ENCODE results near the gene HLCS. TPM values are rescaled to one million over a fixed set of nuclear protein-coding genes. Genes with fewer than 3 reads are reported as not detected.

Gene HLCS
- total and polyA plus RNA-seq, 2 of the 8 experiments (the other 6 are each of a cell fraction or from before 2014, with no cell fraction given): 4.7 to 12.2 TPM

DNA sequence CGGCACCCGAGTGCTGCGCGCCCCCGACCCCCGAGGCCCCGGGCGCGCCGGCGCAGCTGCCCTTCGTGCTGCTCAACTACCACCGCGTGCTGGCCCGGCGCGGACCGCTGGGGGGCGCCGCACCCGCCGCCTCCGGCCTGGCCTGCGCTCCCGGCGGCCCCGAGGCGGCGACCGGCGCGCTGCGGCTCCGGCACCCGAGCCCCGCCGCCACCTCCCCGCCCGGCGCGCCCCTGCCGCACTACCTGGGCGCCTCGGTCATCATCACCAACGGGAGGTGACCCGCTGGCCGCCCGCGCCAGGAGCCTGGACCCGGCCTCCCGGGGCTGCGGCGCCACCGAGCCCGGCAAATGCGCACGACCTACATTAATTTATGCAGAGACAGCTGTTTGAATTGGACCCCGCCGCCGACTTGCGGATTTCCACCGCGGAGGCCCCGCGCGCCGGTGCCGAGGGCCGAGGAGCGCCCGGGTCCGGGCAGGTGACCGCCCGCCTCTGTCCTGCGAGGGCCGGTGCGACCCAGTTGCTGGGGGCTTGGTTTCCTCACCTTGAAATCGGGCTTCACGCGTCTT is 218.6 kb downstream of the HLCS start (continued):
- TF ChIP-seq NANOG (IDR thresholded peaks at IDR 0.05; ENCODE audit: insufficient read depth, low read depth, low read length, poor library complexity, severe bottlenecking) (no peak), SIN3A (conservative IDR thresholded peaks at IDR 0.05 in 1 of 2, IDR thresholded peaks at IDR 0.05 in 1 of 2; ENCODE audit: low read depth in 1 of 2, low read length in 2 of 2) (no peak), KDM1A (IDR thresholded peaks at IDR 0.05; ENCODE audit: borderline replicate concordance, low read length) (no peak), CTBP2 (IDR thresholded peaks at IDR 0.05; ENCODE audit: borderline replicate concordance, insufficient read depth, insufficient read length, low read length) (no peak), CEBPB (IDR thresholded peaks at IDR 0.05; ENCODE audit: low read depth, low read length) (no peak), SP2 (IDR thresholded peaks at IDR 0.05; ENCODE audit: low read length) (no peak), JUND (IDR thresholded peaks at IDR 0.05; ENCODE audit: low read length) (no peak), RXRA (IDR thresholded peaks at IDR 0.05; ENCODE audit: insufficient read depth, low read depth, low read length) (no peak), RNF2 (IDR thresholded peaks at IDR 0.05; ENCODE audit: borderline replicate concordance, low read depth, low read length, missing control alignments, poor library complexity, severe bottlenecking) (no peak), ZNF274 (IDR thresholded peaks at IDR 0.05; ENCODE audit: borderline replicate concordance, extremely low read depth, low read length) (no peak)

All from H1 (cell line).